ENCODE measurements around the gene ARL6IP4.

ARL6IP4 gene

DNA sequence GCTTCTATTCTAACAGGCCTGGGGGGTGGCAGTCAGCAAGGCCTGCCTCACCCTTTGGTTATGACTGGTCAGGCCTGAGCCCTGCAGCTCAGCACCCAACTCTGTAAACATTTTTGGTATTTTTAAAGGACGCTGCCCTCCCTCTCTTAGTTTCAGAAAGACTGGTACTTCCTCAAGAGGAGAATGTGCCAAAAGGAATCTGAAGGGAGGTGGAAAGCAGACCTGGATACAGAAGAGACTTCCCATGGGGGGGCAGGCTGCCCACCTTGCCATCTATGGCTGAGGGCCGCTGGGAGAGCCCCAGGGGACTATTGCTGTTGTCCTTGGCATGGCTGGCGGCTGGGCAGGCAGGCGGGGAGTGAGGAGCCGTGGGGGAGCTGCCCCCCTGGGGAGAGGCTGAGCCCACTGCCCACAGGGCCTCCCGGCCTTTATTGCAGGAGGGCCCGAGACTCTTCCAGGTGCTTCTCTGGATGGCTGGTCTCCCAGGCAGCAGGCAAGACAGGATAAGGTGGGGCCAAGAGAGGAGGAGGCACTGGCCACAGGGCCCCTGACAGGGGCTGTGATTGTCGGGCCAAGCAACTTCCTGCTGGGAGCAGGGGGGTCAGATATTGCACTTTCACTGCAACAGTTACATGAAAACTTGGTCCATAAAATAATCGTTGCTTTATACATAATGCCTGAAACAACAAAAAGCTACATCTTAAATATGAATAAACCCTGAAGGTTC is 3.5 kb downstream of the ARL6IP4 start:
- no peak overlapping the region for H3K4me3 ChIP-seq (ENCODE audit: low read depth, low read length)
- in situ Hi-C loops (cut with HindIII; ENCODE audit: low sequenced_read_pairs), result no loop called here
- no peak for DNase-seq (ENCODE audit: low read depth)
- TF ChIP-seq, protein P1, sequence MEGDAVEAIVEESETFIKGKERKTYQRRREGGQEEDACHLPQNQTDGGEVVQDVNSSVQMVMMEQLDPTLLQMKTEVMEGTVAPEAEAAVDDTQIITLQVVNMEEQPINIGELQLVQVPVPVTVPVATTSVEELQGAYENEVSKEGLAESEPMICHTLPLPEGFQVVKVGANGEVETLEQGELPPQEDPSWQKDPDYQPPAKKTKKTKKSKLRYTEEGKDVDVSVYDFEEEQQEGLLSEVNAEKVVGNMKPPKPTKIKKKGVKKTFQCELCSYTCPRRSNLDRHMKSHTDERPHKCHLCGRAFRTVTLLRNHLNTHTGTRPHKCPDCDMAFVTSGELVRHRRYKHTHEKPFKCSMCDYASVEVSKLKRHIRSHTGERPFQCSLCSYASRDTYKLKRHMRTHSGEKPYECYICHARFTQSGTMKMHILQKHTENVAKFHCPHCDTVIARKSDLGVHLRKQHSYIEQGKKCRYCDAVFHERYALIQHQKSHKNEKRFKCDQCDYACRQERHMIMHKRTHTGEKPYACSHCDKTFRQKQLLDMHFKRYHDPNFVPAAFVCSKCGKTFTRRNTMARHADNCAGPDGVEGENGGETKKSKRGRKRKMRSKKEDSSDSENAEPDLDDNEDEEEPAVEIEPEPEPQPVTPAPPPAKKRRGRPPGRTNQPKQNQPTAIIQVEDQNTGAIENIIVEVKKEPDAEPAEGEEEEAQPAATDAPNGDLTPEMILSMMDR (IDR thresholded peaks at IDR 0.05; ENCODE audit: low read depth, low read length, missing control alignments), result no peak

DNA sequence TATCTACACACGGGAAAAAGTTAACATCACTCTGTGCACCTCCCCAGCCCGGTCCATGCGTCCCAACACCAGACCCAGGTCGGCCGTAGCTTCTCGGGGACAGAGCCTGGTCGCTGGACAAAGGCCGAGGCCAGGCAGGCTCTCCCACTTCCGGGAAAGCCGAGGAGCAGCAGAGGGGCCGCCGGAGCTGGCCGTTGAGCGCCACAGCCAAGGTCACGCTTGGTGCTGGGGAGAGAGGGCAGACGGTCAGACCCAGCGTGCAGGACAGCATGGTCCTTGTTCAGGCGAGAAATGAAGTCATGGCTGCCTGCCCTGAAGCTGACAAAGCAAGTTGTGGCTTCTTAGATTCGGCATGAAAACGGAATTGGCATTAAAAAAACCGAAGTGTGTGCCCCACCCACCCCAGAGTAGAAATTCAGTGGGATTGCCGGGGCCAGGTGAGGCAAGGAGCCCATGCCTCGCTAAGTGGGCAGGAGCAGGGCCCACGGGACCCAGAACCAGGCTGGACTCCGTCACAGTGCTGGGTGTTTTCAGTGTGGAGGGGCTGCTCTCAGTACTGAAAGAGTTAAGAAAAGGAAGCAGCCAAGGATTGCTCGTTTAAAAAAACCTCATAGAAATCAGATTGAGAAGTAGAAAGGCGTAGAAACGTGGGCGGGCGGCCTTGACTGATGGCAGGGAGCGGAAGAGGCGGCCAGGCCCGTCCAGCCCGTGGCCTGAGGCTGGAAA is 4.3 kb downstream of the ARL6IP4 start:
- TF ChIP-seq, protein P1 (IDR thresholded peaks at IDR 0.05; ENCODE audit: low read depth, low read length, missing control alignments), result no peak
- no peak overlapping the region for H3K4me3 ChIP-seq (ENCODE audit: low read depth, low read length)
- DNase-seq (ENCODE audit: low read depth), result no peak
- in situ Hi-C loops (cut with HindIII; ENCODE audit: low sequenced_read_pairs), result no loop called here

DNA sequence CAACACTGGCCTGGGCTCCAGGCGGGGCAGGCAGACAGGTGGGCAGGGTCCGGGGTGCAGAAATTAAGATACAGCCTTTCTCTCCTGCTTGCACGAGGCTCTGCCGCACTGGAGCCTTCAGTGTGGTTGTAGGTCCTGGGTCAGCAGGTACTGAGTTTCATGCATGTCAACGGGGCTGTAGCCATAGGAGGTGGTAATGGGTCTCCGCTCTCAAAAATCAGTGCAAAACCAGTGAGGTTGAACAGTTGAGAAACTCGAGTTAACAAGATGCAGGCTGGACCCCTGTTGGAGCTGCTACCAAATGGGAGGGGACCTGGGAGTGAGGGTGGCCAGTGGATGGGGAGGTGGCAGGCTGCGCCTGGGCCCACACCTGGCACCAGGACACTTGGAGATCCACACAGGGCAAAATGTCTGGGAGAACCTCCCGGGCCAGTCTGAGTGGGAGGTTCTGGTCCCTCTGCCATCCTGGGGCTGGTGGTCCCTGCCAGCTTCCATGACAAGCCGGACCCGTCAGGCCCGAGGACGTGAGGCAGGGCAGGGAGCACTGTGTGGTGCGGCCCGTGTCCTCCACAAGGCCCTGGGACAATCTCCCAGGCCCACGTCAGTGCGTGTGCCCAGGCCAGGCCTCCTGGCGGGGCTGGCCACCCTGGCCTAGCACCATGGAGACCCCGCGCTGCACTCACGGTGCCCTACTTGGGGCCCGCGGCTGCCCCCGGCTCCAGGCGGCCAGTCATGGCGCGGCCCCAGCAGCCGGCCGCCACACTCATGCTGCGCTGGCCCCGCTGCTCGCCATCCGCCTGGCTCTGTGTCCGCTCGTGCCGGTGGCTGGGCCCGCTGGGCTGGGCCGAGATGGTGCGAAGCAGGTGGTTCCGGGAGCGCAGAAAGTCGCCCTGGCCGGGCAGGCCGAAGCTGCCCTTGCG is 5.1 kb downstream of the ARL6IP4 start:
- in situ Hi-C loops (cut with HindIII; ENCODE audit: low sequenced_read_pairs), result no loop called here
- DNase-seq (ENCODE audit: low read depth), result no peak
- TF ChIP-seq, protein P1 (IDR thresholded peaks at IDR 0.05; ENCODE audit: low read depth, low read length, missing control alignments), result no peak
- no peak overlapping the region for H3K4me3 ChIP-seq (ENCODE audit: low read depth, low read length)

DNA sequence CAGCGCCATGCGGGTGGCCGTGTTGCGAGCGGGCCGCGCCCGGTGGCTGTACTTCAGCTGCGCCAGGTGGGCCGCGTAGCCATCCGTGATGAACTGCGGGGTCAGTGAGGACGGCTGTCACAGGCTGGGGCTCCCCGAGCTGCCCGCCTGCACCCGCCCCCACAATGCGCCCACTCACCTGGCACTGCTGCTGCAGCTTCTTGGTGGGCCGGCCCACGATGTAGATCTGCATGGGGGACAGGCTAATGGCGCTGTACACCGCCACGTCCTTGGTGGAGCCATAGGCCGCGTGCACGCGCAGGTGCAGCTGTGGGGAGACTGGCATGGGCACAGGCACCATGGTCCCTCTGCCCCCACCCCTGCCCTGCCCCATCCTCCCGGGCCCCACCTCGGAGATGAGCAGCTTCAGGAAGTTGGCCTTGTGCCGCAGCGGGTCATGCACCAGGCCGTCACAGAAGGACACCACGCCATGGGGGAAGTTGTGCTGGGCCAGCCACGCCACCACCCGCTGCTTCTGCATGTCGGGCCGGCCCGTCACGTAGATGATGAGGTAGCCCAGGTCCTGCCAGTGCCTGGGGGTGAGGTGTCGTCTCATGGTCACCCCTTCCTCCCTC is 5.9 kb downstream of the ARL6IP4 start:
- in situ Hi-C loops (cut with HindIII; ENCODE audit: low sequenced_read_pairs), result no loop called here
- TF ChIP-seq, protein P1 (IDR thresholded peaks at IDR 0.05; ENCODE audit: low read depth, low read length, missing control alignments), result no peak

DNA sequence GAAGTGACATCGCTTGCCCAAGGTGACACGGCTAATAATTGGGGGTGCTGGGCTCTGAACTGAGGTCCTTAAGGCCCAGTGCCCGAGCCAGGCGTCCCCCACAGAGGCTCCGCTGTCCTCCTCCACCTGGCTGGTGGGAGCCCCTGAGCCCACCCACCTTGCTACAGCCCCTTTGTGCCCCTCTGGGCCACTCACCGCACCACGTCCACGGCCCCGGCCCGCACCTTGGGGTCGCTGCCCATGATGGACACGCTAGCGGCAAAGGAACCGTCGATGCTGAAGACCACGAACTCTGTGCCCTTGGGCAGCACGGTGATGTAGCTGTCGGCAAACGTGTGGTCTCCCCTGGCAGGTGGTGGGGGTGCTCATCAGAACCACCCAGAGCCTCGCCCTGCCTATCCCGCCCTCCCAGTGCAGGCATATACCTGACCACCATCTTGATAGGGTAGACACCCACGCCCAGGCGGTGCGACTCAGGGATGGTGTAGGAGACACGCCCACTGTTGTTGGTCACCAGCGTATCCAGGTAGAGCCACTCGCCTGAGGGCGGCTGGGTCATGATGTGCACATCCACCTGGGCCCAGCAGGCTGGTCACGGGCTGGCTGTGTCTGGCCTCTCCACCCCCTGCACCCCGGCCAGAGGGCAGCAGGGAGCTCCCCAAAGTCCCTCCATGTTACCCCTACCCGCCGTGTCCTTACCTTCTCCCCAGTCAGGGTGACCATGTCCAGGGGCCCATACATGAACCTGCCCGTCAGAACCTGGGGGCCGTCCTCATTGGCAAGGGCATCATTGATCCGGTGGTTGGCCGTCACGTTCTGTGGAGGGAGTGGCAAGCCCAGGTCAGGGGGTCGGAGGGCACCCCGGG is 6.8 kb downstream of the ARL6IP4 start:
- in situ Hi-C loops (cut with HindIII; ENCODE audit: low sequenced_read_pairs), result no loop called here
- TF ChIP-seq, protein P1 (IDR thresholded peaks at IDR 0.05; ENCODE audit: low read depth, low read length, missing control alignments), result no peak
- no peak overlapping the region for H3K4me3 ChIP-seq (ENCODE audit: low read depth, low read length)
- no peak for DNase-seq (ENCODE audit: low read depth)

More for the DNA sequence above, 5.9 kb downstream of the ARL6IP4 start:
- no peak for DNase-seq (ENCODE audit: low read depth)
- H3K4me3 ChIP-seq (ENCODE audit: low read depth, low read length), result no peak overlapping the region

All from astrocyte of the cerebellum (primary cell).